ENCODE results near the gene RPS25.
"Not testable (repeated sequence)": the region's sequence is repeated elsewhere in the genome, so short reads cannot be mapped to it uniquely, and the experiment has no call there.

DNA sequence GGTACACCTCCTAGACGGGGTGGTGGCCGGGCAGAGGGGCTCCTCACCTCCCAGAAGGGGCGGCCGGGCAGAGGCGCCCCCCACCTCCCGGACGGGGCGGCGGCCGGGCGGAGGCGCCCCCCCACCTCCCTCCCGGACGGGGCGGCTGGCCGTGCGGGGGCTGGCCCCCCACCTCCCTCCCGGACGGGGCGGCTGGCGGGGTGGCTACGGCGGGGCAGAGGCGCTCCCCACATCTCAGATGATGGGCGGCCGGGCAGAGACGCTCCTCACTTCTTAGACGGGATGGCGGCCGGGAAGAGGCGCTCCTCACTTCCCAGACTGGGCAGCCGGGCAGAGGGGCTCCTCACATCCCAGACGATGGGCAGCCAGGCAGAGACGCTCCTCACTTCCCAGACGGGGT lies 41.0 kb upstream of the RPS25 start:
- TF ChIP-seq, protein P1, sequence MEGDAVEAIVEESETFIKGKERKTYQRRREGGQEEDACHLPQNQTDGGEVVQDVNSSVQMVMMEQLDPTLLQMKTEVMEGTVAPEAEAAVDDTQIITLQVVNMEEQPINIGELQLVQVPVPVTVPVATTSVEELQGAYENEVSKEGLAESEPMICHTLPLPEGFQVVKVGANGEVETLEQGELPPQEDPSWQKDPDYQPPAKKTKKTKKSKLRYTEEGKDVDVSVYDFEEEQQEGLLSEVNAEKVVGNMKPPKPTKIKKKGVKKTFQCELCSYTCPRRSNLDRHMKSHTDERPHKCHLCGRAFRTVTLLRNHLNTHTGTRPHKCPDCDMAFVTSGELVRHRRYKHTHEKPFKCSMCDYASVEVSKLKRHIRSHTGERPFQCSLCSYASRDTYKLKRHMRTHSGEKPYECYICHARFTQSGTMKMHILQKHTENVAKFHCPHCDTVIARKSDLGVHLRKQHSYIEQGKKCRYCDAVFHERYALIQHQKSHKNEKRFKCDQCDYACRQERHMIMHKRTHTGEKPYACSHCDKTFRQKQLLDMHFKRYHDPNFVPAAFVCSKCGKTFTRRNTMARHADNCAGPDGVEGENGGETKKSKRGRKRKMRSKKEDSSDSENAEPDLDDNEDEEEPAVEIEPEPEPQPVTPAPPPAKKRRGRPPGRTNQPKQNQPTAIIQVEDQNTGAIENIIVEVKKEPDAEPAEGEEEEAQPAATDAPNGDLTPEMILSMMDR (conservative IDR thresholded peaks at IDR 0.05): not testable (repeated sequence)
- TF ChIP-seq ZFX (IDR thresholded peaks at IDR 0.05): not testable (repeated sequence)

All from C4-2B (cell line).